Upper lobe of right lung (tissue), 1 donor: ENCODE data around the gene RGS3. TPM values are rescaled to one million over a fixed set of nuclear protein-coding genes. Genes with fewer than 3 reads are reported as not detected.

Source experiments
- ATAC-seq: fragments of 200-7000 bp; cut with Tn5 transposase; one replicate; pipeline ENCODE4 v1.9.1; 2020; ENCODE audit warnings: mild to moderate bottlenecking, moderate library complexity
- DNase-seq: peaks from one replicate; pipeline ENCODE4 v3.0.0-alpha.2; 2020
- H3K27ac ChIP-seq: fragments of 200-600 bp; one replicate; pipeline ENCODE4 v1.8.0; 2022
- H3K27me3 ChIP-seq: fragments of 200-600 bp; one replicate; pipeline ENCODE4 v1.8.0; 2022; ENCODE audit warnings: mild to moderate bottlenecking
- H3K36me3 ChIP-seq: fragments of 200-600 bp; one replicate; pipeline ENCODE4 v1.8.0; 2022
- H3K4me1 ChIP-seq: fragments of 200-600 bp; one replicate; pipeline ENCODE4 v1.8.0; 2022
- H3K4me3 ChIP-seq: fragments of 200-600 bp; one replicate; pipeline ENCODE4 v1.8.0; 2022; ENCODE audit warnings: mild to moderate bottlenecking
- H3K9me3 ChIP-seq: fragments of 200-600 bp; one replicate; pipeline ENCODE4 v1.8.0; 2022
- intact Hi-C: fragments of 100-400 bp; cut with DNase I; formaldehyde crosslinking; loops from one replicate; pipeline ENCODE4 v1.11.0; 2022
- total RNA-seq: library from RNA; stranded (reverse); fragmentation: NEBNext Ultra II Directional; extraction: Animal tissue kit (Norgen Biotek cat#: 25700); gene quantifications from one replicate; pipeline ENCODE4 v1.2.1, GENCODE V29; 2021
- TF ChIP-seq, protein P1 (sequence below): fragments of 200-600 bp; IDR thresholded peaks from one replicate; pipeline ENCODE4 v1.8.0; 2022; ENCODE audit warnings: antibody characterized with exemption
- donor health status: DM: no; HTN: yes; CAD: no; lungs with severe emphysema.

The RGS3 gene
- total RNA-seq, 1 donor from 2014 or later: 71.1 TPM

GRCh38 chr9:113509463-113509862 lies 45.9 kb downstream of the RGS3 start:
- intact Hi-C loops: no loop called here
- Histone ChIP-seq H3K27me3 (no peaks in the 10 kb centered on the region), H3K36me3 (peaks cover 5% of the 10 kb centered on the region), H3K4me1 (peaks cover 14% of the 10 kb centered on the region), H3K4me3 (no peak overlapping the region), H3K9me3 (no peaks in the 10 kb centered on the region), H3K27ac (no peak overlapping the region)
- DNase-seq (peak; percentile 21), ATAC-seq (no peak)
- TF ChIP-seq, protein P1, sequence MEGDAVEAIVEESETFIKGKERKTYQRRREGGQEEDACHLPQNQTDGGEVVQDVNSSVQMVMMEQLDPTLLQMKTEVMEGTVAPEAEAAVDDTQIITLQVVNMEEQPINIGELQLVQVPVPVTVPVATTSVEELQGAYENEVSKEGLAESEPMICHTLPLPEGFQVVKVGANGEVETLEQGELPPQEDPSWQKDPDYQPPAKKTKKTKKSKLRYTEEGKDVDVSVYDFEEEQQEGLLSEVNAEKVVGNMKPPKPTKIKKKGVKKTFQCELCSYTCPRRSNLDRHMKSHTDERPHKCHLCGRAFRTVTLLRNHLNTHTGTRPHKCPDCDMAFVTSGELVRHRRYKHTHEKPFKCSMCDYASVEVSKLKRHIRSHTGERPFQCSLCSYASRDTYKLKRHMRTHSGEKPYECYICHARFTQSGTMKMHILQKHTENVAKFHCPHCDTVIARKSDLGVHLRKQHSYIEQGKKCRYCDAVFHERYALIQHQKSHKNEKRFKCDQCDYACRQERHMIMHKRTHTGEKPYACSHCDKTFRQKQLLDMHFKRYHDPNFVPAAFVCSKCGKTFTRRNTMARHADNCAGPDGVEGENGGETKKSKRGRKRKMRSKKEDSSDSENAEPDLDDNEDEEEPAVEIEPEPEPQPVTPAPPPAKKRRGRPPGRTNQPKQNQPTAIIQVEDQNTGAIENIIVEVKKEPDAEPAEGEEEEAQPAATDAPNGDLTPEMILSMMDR: no peak

GRCh38 chr9:113511047-113511521 lies 47.6 kb downstream of the RGS3 start:
- Histone ChIP-seq H3K36me3 (peaks cover 5% of the 10 kb centered on the region), H3K27me3 (no peaks in the 10 kb centered on the region), H3K4me3 (no peak overlapping the region), H3K9me3 (no peaks in the 10 kb centered on the region), H3K27ac (no peak overlapping the region), H3K4me1 (peaks cover 14% of the 10 kb centered on the region)
- ATAC-seq: no peak
- no peak for DNase-seq
- TF ChIP-seq, protein P1: no peak
- intact Hi-C loops: no loop called here

DNA sequence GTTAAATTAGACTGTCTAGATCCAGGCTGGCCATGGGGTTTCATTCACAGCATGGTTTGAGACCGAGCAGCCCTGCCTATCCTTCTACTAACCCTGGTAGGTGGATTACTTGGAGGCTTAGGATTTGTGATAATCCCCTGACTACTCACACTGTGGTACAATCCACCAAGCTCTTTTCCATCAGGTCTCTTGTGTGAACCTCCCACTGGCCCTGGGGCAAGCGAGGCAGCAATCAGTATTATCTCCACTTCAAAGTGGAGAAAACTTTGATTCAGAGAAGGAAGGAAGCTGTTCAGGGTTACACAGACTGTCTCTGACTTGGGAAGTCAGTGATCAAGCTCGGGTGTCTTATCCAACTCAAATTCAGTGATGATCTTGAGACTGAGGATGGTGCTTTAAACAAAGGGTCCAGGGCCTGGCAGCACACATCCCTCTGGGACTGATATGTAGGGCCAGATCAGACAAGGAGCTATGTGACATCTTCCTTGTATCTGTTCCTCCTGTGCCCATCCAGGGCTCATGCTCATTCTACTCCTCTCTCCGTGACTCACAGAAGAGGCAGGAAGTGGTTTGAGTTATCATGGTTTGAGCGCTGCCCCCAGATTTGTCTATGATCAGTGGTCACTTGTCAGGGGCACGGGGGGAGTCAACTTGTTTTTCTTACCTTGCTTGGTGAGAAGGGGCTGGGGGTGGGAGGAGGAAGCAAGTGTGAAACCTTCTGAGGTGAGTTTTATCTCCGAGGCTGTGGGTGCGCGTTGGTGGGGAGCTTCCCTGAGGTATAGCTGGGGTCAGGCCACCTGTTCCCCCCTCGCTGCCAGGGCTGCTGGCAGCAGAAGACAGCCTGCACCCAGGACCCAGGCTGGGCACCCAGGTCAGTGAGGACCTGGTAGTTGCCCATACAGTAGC lies 48.6 kb downstream of the RGS3 start:
- TF ChIP-seq, protein P1: no peak
- ATAC-seq (peak; percentile 40), DNase-seq (no peak)
- Histone ChIP-seq H3K27me3 (no peaks in the 10 kb centered on the region), H3K4me3 (no peak overlapping the region), H3K9me3 (no peaks in the 10 kb centered on the region), H3K4me1 (peaks cover 14% of the 10 kb centered on the region), H3K27ac (peak overlapping the region; percentile 17), H3K36me3 (no peaks in the 10 kb centered on the region)
- intact Hi-C loops: no loop called here

- Histone ChIP-seq H3K9me3 (no peaks in the 10 kb centered on the region), H3K36me3 (no peaks in the 10 kb centered on the region), H3K27ac (no peak overlapping the region), H3K4me1 (peaks cover 8% of the 10 kb centered on the region), H3K4me3 (no peak overlapping the region), H3K27me3 (no peaks in the 10 kb centered on the region)
- no peak for ATAC-seq
- TF ChIP-seq, protein P1: no peak
- intact Hi-C loops: no loop called here
- DNase-seq: no peak
Observed at GRCh38 chr9:113513111-113513510, 49.6 kb downstream of the RGS3 start.

GRCh38 chr9:113513536-113513935 lies 50.0 kb downstream of the RGS3 start:
- DNase-seq: no peak
- H3K27me3 ChIP-seq: no peaks in the 10 kb centered on the region
- H3K9me3 ChIP-seq: no peaks in the 10 kb centered on the region
- no peak overlapping the region for H3K27ac ChIP-seq
- peaks cover 3% of the 10 kb centered on the region for H3K4me1 ChIP-seq
- H3K4me3 ChIP-seq: no peak overlapping the region
- TF ChIP-seq, protein P1: no peak
- intact Hi-C loops: no loop called here
- H3K36me3 ChIP-seq: no peaks in the 10 kb centered on the region
- no peak for ATAC-seq
